VCaP (cell line): ENCODE data around the gene ZFC3H1.
A peak's percentile ranks its signal among the peaks of the same experiment; 100 is the strongest.
"Not testable (repeated sequence)": the region's sequence is repeated elsewhere in the genome, so short reads cannot be mapped to it uniquely, and the experiment has no call there.

Source experiments
- H3K27ac ChIP-seq: fragments of 450-650 bp; 2 replicates; pipeline ENCODE4 v1.5.1; 2017
- TF ChIP-seq, protein P1 (sequence below): fragments of 450-650 bp; conservative IDR thresholded peaks from 2 replicates; pipeline ENCODE4 v1.5.1; 2017; ENCODE audit warnings: mild to moderate bottlenecking, moderate library complexity

The ZFC3H1 gene

DNA sequence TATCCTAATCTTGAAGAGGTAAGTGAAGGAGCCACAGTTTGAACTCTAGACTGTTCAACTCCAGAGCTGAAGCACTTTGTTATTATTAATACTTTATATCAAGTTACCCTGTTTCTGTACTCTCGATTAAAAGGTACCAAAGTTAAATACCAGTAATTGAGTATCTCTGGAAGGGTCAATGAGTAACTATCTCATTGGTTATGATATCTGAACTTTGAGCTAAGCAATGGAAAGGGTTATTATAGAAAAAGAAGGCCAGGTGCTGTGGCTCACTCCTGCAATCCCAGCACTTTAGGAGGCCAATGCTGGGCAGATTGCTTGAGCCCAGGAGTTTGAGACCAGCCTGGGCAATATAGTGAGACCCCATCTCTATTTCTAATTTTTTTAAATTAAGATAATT is 32.1 kb upstream of the ZFC3H1 start:
- TF ChIP-seq, protein P1, sequence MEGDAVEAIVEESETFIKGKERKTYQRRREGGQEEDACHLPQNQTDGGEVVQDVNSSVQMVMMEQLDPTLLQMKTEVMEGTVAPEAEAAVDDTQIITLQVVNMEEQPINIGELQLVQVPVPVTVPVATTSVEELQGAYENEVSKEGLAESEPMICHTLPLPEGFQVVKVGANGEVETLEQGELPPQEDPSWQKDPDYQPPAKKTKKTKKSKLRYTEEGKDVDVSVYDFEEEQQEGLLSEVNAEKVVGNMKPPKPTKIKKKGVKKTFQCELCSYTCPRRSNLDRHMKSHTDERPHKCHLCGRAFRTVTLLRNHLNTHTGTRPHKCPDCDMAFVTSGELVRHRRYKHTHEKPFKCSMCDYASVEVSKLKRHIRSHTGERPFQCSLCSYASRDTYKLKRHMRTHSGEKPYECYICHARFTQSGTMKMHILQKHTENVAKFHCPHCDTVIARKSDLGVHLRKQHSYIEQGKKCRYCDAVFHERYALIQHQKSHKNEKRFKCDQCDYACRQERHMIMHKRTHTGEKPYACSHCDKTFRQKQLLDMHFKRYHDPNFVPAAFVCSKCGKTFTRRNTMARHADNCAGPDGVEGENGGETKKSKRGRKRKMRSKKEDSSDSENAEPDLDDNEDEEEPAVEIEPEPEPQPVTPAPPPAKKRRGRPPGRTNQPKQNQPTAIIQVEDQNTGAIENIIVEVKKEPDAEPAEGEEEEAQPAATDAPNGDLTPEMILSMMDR = no peak

DNA sequence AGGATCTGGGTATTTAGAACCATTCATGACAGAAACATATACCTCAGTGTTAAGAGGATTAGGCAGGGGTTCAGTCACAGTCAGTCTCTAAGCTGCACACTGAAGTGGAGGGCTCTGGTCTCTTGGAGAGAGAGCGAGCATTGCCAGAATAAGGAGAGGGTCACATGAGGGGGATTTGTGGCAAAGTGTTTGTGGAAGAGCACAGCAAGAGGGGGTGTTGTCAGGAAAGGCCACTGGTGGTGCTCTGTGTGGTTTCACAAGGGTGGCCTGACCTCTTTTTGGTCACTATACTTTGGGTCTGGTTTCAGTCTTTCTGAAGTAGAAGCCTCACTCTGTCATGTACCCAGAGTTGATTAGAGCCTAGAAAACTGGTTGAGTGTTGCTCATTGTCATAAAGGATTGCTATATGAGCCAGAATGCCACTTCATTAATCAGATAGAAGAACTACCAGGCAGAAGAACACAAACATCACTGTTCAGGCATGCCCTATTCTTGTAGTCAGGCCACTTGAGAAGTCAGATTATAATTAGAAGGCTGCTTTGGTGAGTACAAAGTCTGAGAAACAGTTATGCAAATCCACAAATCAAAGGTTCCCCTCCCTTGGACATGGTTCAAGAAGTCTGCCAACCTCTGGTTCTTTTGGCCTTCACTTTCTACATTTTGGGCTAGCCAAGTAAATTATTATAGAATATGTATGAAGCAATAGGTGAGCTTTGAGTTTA is 30.6 kb upstream of the ZFC3H1 start:
- no peak overlapping the region for H3K27ac ChIP-seq

More for the DNA sequence above, 32.1 kb upstream of the ZFC3H1 start:
- H3K27ac ChIP-seq = no peak overlapping the region

DNA sequence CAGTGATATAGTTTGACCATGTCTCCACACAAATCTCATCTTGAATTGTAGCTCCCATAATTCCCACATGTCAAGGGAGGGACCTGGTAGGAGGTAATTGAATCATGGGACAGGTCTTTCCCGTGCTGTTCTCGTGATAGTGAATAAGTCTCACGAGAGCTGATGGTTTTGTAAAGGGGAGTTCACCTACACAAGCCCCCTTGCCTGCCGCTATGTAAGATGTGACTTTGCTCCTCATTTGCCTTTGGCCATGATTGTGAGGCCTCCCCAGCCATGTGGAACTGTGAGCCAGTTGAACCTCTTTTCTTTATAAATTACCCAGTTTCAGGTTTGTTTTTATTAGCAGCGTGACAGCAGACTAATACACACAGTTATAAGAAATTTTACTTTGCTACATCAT is 30.0 kb upstream of the ZFC3H1 start:
- H3K27ac ChIP-seq = not testable (repeated sequence)

More for the DNA sequence above, 30.6 kb upstream of the ZFC3H1 start:
- TF ChIP-seq, protein P1 = no peak

DNA sequence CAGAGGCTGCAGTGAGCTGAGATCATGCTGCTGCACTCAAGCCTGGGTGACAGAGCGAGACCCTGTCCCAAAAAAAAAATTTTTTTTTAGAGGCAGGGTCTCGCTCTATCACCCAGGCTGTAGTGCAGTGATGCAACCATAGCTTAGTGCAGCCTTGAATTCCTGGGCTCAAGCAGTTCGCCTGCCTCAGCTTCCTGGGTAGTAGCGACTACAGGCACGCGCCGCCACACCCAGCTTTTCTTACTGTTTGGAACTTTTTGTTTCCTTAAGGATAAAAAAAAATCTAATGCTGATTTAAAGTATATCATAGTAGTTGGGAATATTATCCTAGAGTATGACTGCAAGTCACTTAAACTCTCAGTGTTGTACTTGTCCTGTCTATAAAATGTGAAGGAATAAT is 29.5 kb upstream of the ZFC3H1 start:
- no peak overlapping the region for H3K27ac ChIP-seq
- TF ChIP-seq, protein P1 = no peak

DNA sequence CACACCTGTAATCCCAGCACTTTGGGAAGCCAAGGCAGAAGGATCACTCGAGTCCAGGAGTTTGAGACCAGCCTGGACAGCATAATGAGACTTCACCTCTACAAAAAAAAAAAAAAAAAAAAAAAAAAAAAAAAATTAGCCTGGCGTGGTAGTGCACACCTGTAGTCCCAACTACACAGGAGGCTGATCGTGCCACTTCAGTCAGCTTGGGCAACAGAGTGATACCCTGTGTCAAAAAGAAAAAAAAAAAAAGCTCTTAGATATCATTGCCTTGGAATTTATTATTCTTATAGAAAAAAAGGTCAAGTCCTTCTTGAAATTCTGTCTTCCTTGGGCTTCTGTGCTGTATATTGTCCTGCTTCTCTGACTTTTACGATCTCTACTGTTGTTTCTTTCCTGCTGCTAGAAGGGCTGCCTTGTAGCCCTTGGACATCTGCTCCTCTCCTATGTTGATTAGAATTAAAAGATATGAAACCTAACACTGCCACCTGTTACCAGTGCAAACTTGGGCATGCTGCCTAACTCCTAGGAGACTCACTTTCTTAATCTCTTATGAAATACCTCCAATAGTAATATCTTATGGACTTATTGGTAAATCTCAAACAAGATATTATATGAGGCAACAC is 28.0 kb upstream of the ZFC3H1 start:
- peak overlapping the region; percentile 39; the same call in 1 of the 2 replicates for H3K27ac ChIP-seq
- TF ChIP-seq, protein P1 = no peak

DNA sequence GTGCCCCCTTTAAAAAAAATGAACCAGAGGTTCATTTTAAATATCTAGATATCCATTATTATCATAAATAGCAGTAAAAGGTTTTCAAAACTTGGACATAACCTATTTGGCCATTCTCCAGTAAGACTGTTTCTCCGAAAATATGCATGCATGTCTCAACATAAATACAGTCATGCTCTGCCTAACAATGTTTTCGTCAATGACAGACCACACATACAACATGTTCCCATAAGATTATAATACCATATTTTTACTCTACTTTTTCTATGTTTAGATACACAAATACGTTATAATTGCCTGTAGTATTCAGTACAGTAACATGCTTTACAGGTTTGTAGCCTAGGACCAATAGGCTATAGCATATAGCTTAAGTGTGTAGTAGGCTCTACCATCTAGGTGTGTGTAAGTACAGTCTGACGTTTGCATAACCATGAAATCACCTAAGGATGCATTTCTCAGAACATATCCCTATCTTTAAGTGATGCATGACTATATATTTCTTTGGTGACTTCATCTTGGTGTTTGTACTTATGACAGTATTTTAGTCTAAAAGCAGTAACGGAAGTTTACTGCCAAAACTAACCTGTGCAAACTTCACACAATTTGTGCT is 25.4 kb upstream of the ZFC3H1 start:
- H3K27ac ChIP-seq = no peak overlapping the region

DNA sequence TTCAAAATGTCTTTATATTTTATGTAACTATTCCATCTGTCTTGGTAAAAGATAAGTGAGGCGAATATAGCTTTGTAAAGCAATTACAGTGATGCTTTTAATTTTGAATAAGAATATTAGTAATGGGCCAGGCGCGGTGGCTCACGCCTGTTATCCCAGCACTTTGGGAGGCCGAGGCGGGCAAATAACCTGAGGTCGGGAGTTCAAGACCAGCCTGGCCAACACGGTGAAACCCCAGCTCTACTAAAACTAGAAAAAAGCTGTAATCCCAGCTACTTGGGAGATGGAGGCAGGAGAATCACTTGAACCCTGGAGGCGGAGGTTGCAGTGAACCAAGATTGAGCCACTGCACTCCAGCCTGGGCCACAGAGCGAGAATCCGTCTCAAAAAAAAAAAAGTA is 23.5 kb upstream of the ZFC3H1 start:
- H3K27ac ChIP-seq = peak overlapping the region; percentile 86; the same call in 1 of the 2 replicates

More for the DNA sequence above, 25.4 kb upstream of the ZFC3H1 start:
- TF ChIP-seq, protein P1 = no peak

DNA sequence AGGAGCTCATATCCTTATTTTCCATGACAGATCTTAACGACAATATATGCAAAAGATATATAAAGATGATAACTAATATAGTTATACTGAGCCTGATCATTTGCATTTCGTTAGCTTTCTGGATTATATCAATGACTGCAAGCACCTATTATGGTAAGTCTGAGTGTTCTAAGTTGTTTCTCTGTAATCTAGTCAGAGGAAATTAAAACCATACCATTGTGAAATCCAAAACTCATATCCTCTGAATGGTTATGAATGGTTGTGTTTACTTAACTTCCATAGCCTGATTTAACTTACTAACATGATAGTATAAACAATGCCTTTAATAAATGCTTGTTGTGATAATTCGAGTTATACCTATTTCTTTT is 23.0 kb upstream of the ZFC3H1 start:
- H3K27ac ChIP-seq = peak overlapping the region; percentile 86
- TF ChIP-seq, protein P1 = no peak
